Lung microvascular endothelial cell (primary cell): Measurements from ENCODE around the gene SERPINI1. TPM values are rescaled to one million over a fixed set of nuclear protein-coding genes. Genes with fewer than 3 reads are reported as not detected.
A peak's percentile ranks its signal among the peaks of the same experiment; 100 is the strongest.

Source experiments
- DNase-seq, 2 donors: peaks; one replicate each; pipeline versions ENCODE4 v3.0.0 to v3.0.0-alpha.2; 2010; ENCODE audit warnings: low read depth in 2 of 2
- total RNA-seq: library from RNA; depleted of rRNA; stranded (reverse); fragments of >200 nt; gene quantifications from 2 replicates; pipeline ENCODE4 v1.2.1, GENCODE V29; 2014

Gene SERPINI1
- 0.65 and 1.2 TPM in 2 replicates for total RNA-seq

GRCh38 chr3:167735233-167736138, at the start of gene SERPINI1:
Gene SERPINI1, plus strand, starts transcription at chr3:167735721. Its CDS starts 53,408 bp downstream, at chr3:167789129.
- DNase-seq = peak; percentile 85 to 86

- DNase-seq = no peak
Measured at GRCh38 chr3:167691366-167691765, 44.2 kb upstream of the SERPINI1 start.

- no peak for DNase-seq
Measured at GRCh38 chr3:167694121-167694520, 41.4 kb upstream of the SERPINI1 start.

GRCh38 chr3:167700046-167700445, 35.5 kb upstream of the SERPINI1 start:
- DNase-seq = no peak

- DNase-seq = no peak
Measured at GRCh38 chr3:167700926-167701325, 34.6 kb upstream of the SERPINI1 start.

GRCh38 chr3:167705840-167706239, 29.7 kb upstream of the SERPINI1 start:
- DNase-seq = peak in 1 of 2 donors; percentile 25

- DNase-seq = no peak
Measured at GRCh38 chr3:167709690-167710089, 25.8 kb upstream of the SERPINI1 start.

GRCh38 chr3:167710552-167710951, 25.0 kb upstream of the SERPINI1 start:
- DNase-seq = no peak

- no peak for DNase-seq
Measured at GRCh38 chr3:167711439-167711838, 24.1 kb upstream of the SERPINI1 start.

- DNase-seq = no peak
Measured at GRCh38 chr3:167712445-167712844, 23.1 kb upstream of the SERPINI1 start.

- no peak for DNase-seq
Measured at GRCh38 chr3:167714871-167715270, 20.6 kb upstream of the SERPINI1 start.

GRCh38 chr3:167716920-167717319, 18.6 kb upstream of the SERPINI1 start:
- DNase-seq = no peak

- no peak for DNase-seq
Measured at GRCh38 chr3:167718582-167718981, 16.9 kb upstream of the SERPINI1 start.

- DNase-seq = no peak
Measured at GRCh38 chr3:167723025-167723512, 12.5 kb upstream of the SERPINI1 start.

- DNase-seq = no peak
Measured at GRCh38 chr3:167723872-167724271, 11.6 kb upstream of the SERPINI1 start.

- peak in 1 of 2 donors; percentile 29 for DNase-seq
Measured at GRCh38 chr3:167728176-167728575, 7.3 kb upstream of the SERPINI1 start.

- no peak for DNase-seq
Measured at GRCh38 chr3:167728632-167729323, 6.7 kb upstream of the SERPINI1 start.

- DNase-seq = no peak
Measured at GRCh38 chr3:167729591-167729990, 5.9 kb upstream of the SERPINI1 start.

GRCh38 chr3:167731393-167731792, 4.1 kb upstream of the SERPINI1 start:
- DNase-seq = no peak

GRCh38 chr3:167732313-167733065, 3.0 kb upstream of the SERPINI1 start:
- DNase-seq = no peak

GRCh38 chr3:167733961-167734497, 1.5 kb upstream of the SERPINI1 start:
- DNase-seq = peak; percentile 22 to 25
